Activated naive CD8-positive, alpha-beta T cell (primary cell): ENCODE measurements around the gene METTL3.

Source experiments
- H3K27ac Mint-ChIP-seq: one replicate; pipeline ENCODE4 v1.8.0; 2021; ENCODE audit warnings: mixed read lengths
- H3K27me3 Mint-ChIP-seq: one replicate; pipeline ENCODE4 v1.8.0; 2021; ENCODE audit warnings: mixed read lengths
- H3K36me3 Mint-ChIP-seq: one replicate; pipeline ENCODE4 v1.8.0; 2021; ENCODE audit warnings: mixed read lengths
- H3K4me1 Mint-ChIP-seq: one replicate; pipeline ENCODE4 v1.8.0; 2021; ENCODE audit warnings: low read depth, mixed read lengths
- H3K4me3 Mint-ChIP-seq: one replicate; pipeline ENCODE4 v1.8.0; 2021; ENCODE audit warnings: mild to moderate bottlenecking, mixed read lengths
- H3K9me3 Mint-ChIP-seq: one replicate; pipeline ENCODE4 v1.8.0; 2021; ENCODE audit warnings: low read depth, mixed read lengths

The METTL3 gene

DNA sequence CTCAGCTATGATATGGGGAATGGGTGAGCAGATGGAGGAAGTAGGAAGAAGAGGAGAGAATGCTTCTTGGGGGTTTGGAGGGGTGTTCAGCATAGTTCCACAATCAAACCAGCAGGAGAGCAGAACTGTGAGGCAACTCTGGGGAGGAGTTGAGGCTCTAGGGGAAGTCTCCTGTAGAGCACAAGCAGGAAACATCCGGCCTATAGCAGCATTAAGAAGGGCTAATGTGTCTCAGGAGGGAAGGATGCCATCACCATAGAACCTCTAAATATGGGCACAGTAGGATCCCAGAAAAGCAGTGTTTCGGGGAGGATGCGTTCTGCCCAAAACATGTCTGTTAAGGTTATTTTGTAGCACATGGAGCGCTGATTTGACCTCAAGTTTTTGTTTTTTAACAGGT, 23.4 kb upstream of the METTL3 start:
- H3K27me3 Mint-ChIP-seq: peaks cover 28% of the 10 kb centered on the region
- H3K27ac Mint-ChIP-seq: no peak overlapping the region
- H3K4me3 Mint-ChIP-seq: no peak overlapping the region
- H3K36me3 Mint-ChIP-seq: no peaks in the 10 kb centered on the region
- H3K9me3 Mint-ChIP-seq: no peaks in the 10 kb centered on the region
- peaks cover 8% of the 10 kb centered on the region for H3K4me1 Mint-ChIP-seq

DNA sequence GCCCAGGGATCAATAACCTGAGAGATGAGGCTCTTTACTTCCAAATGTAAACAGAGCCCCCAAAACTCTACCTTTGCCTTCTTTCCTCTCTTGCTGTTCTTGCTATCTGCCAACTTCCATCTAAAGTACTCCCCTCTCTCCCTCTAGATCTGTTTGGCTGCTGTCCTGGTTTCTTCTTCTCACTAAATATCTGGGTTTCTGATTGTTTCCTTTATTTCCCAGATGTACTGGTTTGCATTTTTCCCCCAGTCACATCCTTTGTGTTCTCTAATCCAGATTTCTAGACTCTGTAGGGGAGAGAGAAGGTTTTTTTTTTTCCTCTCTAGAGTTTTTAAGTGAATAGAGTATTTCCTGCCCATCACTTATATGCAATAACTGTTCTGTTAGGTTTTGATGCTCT, 22.2 kb upstream of the METTL3 start:
- Mint-ChIP-seq H3K4me3 (no peak overlapping the region), H3K27me3 (peaks cover 20% of the 10 kb centered on the region)

DNA sequence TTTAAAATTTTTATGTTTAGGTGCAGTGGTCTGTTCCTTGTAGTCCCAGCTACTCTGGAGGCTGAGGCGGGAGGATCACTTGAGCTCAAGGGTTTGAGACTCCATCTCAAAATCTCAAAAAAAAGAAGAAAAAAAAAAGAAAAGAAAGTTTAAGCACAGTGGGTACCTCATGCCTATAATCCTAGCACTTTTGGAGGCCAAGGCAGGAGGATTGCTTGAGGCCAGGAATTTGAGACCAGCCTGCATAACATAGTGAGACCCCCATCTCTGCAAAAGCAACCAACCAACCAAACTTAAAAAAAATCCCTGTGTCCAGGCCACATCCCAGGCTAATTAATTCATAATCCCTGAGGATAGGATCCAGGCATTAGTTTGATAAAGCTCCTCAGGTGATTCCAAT, 18.4 kb upstream of the METTL3 start:
- Mint-ChIP-seq H3K4me1 (peaks cover 16% of the 10 kb centered on the region), H3K9me3 (no peaks in the 10 kb centered on the region), H3K27me3 (peaks cover 4% of the 10 kb centered on the region), H3K36me3 (no peaks in the 10 kb centered on the region), H3K27ac (no peak overlapping the region), H3K4me3 (no peak overlapping the region)

More for the DNA sequence above, 22.2 kb upstream of the METTL3 start:
- Mint-ChIP-seq H3K27ac (no peak overlapping the region), H3K4me1 (peaks cover 8% of the 10 kb centered on the region), H3K9me3 (no peaks in the 10 kb centered on the region), H3K36me3 (no peaks in the 10 kb centered on the region)

DNA sequence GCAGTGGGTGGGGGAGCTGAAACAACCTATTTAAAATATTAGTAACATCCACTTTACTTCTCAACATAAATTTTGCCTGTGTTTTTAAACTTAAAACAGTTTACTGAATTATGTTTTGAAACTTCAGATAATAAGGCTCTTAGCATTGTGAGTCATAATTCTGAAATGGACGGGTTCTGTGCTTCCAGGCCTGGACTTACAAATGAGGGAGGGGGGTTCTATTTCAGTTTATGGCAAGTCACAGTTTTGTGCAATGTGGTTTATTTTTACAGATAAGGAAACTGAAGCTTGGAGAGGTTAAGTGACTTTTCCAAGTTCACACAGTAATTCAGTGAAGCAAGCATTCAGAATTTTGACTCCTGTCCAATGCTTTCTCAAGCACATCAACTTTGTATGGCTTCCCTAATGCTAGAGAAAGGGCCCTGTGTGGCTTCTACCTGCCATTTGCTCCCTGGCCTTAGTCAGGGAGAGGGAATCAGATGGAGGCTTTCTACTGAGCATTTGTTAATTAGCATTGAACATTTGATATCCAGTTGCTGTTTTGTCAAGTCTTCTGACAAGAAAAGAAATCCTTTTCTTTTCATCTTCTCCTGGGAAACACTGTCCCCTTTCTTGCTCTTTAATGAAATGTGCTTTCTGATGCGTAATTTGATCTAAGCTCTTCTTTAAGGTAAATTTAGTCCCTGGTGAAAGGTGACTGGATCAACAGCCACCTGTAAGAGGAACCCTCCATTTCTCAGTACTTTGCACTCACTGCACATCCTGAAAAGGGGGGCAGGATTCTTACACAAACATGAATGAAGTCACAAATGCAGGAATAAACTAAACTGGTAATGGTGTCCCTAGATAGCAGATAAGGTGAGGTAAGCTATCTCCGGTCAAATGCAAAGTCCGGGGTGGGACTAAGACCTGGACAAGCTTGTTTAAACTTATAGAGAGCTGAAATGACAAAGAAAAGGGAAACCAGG, 17.5 kb upstream of the METTL3 start:
- Mint-ChIP-seq H3K4me3 (no peak overlapping the region), H3K27ac (no peak overlapping the region), H3K36me3 (no peaks in the 10 kb centered on the region), H3K27me3 (peaks cover 2% of the 10 kb centered on the region), H3K9me3 (no peaks in the 10 kb centered on the region), H3K4me1 (peaks cover 16% of the 10 kb centered on the region)

DNA sequence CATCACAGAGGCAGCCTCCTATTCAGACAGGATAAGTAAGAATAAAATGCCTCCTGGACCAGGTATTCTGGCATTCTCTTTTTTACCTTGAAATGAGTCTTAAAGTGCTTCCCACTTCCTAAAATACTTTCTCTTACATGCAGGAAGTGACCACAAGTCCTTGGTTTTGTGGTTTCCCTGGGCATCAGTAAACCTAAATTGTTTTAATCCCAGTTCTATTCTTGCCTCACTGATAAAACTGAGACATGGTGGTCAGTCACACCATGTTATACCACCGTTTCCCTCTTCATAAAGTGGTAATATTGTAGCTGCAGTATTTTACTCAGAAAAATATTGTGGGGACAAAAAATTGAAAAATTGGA, 16.2 kb upstream of the METTL3 start:
- Mint-ChIP-seq H3K4me3 (peak overlapping the region; percentile 85), H3K36me3 (no peaks in the 10 kb centered on the region), H3K9me3 (no peaks in the 10 kb centered on the region), H3K27me3 (peaks cover 2% of the 10 kb centered on the region), H3K27ac (peak overlapping the region; percentile 77), H3K4me1 (peaks cover 16% of the 10 kb centered on the region)

DNA sequence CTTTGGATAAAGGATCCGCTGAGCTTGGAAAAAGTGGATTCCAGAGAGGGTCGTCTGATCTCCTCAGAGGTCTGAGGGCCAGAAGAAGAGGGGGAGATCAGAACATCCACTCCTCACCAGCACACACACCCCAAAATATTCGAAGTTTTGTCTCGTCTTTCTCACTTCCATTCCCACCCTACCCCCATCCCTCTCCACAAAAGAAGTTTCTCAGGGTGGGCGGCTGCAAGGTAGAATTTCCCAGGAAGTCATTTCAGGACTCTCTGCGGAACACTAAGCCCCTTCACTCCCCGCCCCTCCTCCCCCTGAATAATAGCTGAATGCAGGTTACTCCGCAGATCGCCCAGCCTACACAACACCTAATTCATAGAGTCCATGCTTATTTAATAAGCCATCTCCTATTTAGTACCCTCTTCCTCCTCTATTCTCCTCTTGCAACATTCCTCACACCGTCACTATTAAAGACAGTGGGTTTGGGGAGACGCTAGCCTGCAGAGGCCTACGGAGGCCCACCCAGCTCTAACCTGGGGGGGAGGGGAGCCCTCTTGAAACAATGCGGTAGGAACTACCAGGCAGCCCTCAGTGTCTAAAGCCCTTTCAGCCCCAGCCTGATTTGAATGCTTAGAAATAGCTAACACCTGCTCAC, 15.7 kb upstream of the METTL3 start:
- Mint-ChIP-seq H3K27me3 (no peaks in the 10 kb centered on the region), H3K4me1 (peaks cover 16% of the 10 kb centered on the region), H3K4me3 (peak overlapping the region; percentile 85), H3K36me3 (no peaks in the 10 kb centered on the region), H3K27ac (peak overlapping the region; percentile 77), H3K9me3 (no peaks in the 10 kb centered on the region)

DNA sequence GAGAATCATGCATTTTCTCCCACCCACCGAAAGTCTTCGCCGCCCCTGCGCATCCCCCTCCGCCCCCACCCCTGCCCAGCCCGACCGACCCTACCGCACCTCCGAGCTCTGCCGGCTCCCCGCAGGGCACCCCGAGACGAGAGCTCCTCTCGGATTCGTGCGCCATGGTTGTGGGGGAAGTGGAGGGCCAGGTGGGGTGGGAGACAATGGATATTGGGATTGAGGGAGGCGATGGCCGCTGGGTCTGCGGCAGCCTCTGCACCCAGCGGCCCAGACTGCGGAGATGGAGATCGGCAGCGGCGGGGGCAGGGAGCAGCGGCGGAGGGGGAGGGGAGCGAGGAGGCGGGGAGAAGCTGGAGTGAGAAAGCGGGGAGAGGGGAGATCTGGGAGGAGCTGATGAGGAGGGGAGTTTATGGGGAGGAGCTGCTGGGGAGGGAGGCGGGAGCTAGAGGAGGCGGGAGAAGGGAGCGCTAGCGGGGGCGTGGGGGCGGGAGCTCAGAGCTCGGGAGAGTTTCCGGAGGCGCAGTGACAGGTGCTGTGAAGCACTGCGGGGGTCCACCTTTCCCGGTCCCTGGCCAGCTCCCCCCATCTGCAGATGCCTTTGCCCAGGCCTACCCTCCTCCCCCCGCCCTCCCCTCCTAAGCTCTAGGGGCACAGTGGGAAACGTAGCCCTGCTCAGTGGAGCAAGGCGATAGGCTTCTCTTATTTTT, 15.0 kb upstream of the METTL3 start, which contains the start of gene SALL2:
Gene SALL2, minus strand, starts transcription at position 385 of the 710 bp plus-strand sequence. Its CDS starts 219 bp downstream, at position 166.
- Mint-ChIP-seq H3K27ac (peak within 1 kb of the TSS; percentile 77), H3K36me3 (peaks cover 1% of the 10 kb centered on the region), H3K27me3 (no peaks in the 10 kb centered on the region), H3K4me1 (peaks cover 16% of the 10 kb centered on the region), H3K9me3 (no peaks in the 10 kb centered on the region), H3K4me3 (peak within 1 kb of the TSS; percentile 87)

DNA sequence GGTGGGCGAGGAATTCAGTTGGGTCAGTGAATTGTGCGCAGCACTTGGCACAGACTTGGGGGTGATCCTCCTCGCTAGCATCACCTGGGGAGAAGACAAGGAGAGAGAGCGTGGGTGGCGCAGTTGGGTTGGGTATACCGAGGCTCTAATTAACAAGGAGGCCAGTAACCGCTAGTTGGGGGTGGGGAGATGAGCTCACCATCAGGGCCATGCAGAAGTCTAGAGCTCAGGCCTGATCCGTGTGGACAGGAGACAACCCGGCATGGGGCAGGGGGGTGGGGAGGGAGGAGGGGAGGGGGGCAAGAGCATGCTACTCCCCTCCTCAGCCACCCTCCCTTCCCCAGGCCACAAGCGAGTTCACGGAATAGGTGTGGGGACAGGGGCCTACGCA, 14.4 kb upstream of the METTL3 start:
- H3K4me1 Mint-ChIP-seq: peaks cover 17% of the 10 kb centered on the region
- H3K27me3 Mint-ChIP-seq: no peaks in the 10 kb centered on the region
- H3K4me3 Mint-ChIP-seq: peak overlapping the region; percentile 87
- peak overlapping the region; percentile 68 for H3K27ac Mint-ChIP-seq
- no peaks in the 10 kb centered on the region for H3K9me3 Mint-ChIP-seq
- peaks cover 3% of the 10 kb centered on the region for H3K36me3 Mint-ChIP-seq

DNA sequence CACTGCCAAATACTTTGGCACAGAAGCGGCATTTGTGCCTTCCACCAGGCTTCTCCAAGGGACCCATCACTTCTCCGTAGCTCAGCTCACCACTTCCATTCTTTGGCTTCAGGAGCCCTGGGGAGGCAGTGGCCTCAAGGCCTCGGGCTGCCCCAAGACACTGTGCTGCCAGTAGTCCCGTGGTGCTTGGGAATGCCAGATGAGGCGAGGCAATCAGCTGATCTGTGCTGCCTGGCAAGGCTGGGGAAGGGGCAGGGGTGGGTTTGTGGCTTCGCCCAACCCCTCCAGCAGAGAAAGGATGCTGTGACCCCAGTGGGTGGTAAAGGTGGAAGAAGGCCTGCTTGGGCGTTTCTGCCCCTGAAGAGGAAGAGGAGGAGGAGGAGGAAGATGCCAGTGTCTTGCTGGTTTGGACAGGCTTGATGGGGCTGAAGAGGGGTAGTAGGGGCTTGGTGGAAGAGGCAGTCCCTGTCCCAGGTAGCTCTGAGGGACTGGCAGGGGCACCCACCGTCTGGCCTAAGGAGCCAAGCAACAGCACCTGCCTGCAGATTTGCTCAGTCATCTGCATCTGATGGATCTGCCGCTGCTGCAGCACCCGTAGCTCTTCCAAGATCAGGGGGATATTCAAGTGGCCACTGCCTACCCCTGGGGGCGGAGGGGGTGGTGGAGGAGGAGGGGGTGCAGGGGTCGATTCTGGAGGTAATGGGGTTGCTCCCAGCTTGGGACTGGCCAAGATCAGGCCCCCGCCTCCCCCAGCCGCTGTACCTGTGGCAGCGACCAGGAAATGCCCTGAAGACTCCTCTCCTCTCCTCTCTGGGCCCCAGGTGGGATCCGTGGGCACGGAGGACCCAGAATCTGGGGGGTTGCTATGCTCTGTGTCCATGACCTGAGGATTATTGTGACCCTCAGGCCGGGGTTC, 13.7 kb upstream of the METTL3 start:
- Mint-ChIP-seq H3K36me3 (peaks cover 3% of the 10 kb centered on the region), H3K4me1 (peaks cover 18% of the 10 kb centered on the region), H3K27ac (peak overlapping the region; percentile 68), H3K27me3 (no peaks in the 10 kb centered on the region), H3K4me3 (peak overlapping the region; percentile 87), H3K9me3 (no peaks in the 10 kb centered on the region)

DNA sequence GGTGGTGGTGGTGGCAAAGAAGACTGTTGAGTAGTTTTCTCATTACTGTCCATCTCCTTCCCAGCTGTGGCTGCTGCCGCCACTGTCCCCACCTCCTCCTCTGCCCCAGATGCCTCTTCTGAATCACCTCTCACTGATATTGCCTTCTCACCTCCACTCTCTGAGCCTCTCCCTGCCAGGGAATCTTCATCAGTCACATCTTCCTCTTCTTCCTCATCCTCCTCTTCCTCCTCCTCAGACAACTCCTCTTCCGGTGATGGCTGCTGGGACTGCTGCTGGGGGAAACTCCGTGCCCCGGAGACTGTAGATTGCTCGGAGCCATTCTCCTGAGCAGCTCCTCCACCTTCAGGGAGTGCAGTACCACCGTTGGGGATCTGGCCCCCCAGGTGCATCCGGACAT, 12.1 kb upstream of the METTL3 start:
- no peaks in the 10 kb centered on the region for H3K27me3 Mint-ChIP-seq
- H3K9me3 Mint-ChIP-seq: no peaks in the 10 kb centered on the region
- H3K4me3 Mint-ChIP-seq: no peak overlapping the region
- peaks cover 3% of the 10 kb centered on the region for H3K36me3 Mint-ChIP-seq
- peaks cover 18% of the 10 kb centered on the region for H3K4me1 Mint-ChIP-seq
- no peak overlapping the region for H3K27ac Mint-ChIP-seq

DNA sequence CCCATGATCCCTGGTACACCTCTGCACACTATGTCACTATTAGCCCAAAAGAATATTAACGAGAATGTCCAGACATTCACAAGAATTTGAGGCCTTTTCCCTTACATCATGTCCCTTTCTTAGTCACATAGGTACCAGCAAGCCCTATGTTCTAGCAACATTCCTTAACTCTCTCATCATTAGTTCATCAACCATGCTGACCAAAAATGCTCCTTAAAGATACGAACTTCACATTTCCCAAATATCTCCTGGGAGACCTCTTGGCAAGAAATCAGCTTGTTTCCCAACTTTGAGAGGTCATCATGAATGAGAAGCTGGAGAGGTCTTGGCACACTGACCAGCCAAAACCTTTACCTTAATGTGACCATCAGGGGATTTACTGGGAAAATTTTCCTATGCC, 10.4 kb upstream of the METTL3 start:
- peaks cover 3% of the 10 kb centered on the region for H3K36me3 Mint-ChIP-seq
- no peaks in the 10 kb centered on the region for H3K27me3 Mint-ChIP-seq
- peaks cover 8% of the 10 kb centered on the region for H3K4me1 Mint-ChIP-seq
- H3K27ac Mint-ChIP-seq: no peak overlapping the region
- no peaks in the 10 kb centered on the region for H3K9me3 Mint-ChIP-seq
- H3K4me3 Mint-ChIP-seq: no peak overlapping the region

DNA sequence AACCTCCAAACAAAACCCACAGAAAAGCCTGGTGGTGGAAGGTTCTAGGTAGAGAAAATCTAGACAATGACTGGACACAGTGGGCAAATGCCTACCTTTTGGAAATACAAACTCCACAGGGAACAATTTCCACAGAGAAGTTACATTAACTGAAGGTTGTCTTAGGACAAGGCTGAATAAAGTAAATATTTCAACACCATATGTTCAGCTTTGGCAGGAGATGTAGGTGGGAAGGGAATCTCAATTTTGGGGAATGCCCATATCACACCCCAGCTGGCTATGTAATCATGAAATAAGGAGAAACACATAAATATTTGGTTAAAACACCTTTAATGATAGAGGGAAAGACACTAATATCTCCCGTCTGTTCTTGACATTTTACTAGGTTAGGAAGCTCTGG, 9.6 kb upstream of the METTL3 start:
- Mint-ChIP-seq H3K9me3 (no peaks in the 10 kb centered on the region), H3K27me3 (no peaks in the 10 kb centered on the region), H3K4me1 (peaks cover 8% of the 10 kb centered on the region), H3K27ac (no peak overlapping the region), H3K36me3 (peaks cover 3% of the 10 kb centered on the region), H3K4me3 (no peak overlapping the region)

DNA sequence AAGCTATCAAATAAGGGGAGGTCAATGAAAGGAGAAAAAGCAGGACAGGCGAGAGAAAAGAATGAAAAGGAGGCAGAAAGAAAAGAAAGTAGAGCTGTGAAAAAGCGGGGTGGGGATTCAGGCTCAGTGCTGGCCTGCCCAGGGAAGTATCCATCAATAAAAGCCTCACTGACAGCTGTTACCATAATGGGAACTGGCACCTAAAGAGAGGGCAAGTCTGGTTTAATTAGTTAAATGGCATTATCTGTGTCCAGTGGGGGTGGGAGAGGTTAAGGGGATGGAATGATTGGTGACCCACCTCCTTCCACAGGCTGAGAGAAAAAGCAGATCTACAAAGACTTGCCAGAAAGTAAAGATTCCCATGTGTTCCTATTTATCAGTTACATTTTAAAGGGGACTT, 7.6 kb upstream of the METTL3 start:
- no peak overlapping the region for H3K4me3 Mint-ChIP-seq
- H3K4me1 Mint-ChIP-seq: peaks cover 2% of the 10 kb centered on the region
- H3K27me3 Mint-ChIP-seq: no peaks in the 10 kb centered on the region
- H3K36me3 Mint-ChIP-seq: peaks cover 3% of the 10 kb centered on the region
- H3K27ac Mint-ChIP-seq: no peak overlapping the region
- H3K9me3 Mint-ChIP-seq: no peaks in the 10 kb centered on the region

DNA sequence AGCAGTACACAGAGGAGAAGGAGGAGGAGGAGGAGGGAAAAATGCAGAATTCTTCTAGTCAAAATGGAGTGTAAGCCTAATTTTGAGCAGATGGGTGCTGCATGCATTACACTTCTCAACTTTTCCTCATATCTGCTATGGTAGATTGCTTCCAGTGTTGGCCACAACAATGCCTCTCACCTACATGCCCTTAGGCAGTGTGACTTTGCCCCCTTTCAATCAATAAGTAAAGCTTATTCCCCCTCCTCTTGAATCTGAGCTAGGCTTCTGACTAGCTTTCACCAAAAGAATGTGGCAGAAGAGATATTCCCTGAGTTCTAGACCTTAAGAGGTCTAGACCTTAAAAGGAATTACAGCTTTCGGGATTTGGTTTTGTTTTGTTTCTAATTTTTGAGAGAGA, 3.2 kb upstream of the METTL3 start:
- Mint-ChIP-seq H3K27ac (no peak overlapping the region), H3K4me3 (no peak overlapping the region), H3K27me3 (no peaks in the 10 kb centered on the region), H3K4me1 (peaks cover 19% of the 10 kb centered on the region), H3K9me3 (no peaks in the 10 kb centered on the region), H3K36me3 (peaks cover 6% of the 10 kb centered on the region)
